Neural crest cell (in vitro differentiated cells): ENCODE data around the gene OR2H1. TPM values are rescaled to one million over a fixed set of nuclear protein-coding genes. Genes with fewer than 3 reads are reported as not detected.

Experiments
- DNase-seq: peaks from one replicate; pipeline ENCODE4 v3.0.0; 2021; ENCODE audit warnings: low read depth, mixed read lengths, low spot score
- H3K27ac Mint-ChIP-seq: one replicate; pipeline ENCODE4 v1.8.0; 2021; ENCODE audit warnings: mild to moderate bottlenecking, mixed read lengths; ENCODE audit not compliant: unreplicated experiment
- H3K27me3 Mint-ChIP-seq: 2 replicates; pipeline ENCODE4 v1.8.0; 2021; ENCODE audit warnings: low read depth, mild to moderate bottlenecking, mixed read lengths
- H3K36me3 Mint-ChIP-seq: 2 replicates; pipeline ENCODE4 v1.8.0; 2021; ENCODE audit warnings: low read depth, mild to moderate bottlenecking, mixed read lengths
- H3K4me1 Mint-ChIP-seq: 2 replicates; pipeline ENCODE4 v1.8.0; 2021; ENCODE audit warnings: mixed read lengths
- H3K4me3 Mint-ChIP-seq: one replicate; pipeline ENCODE4 v1.8.0; 2021; ENCODE audit warnings: mild to moderate bottlenecking, mixed read lengths
- H3K9me3 Mint-ChIP-seq: 2 replicates; pipeline ENCODE4 v1.8.0; 2021; ENCODE audit warnings: mixed read lengths
- CTCF ChIP-seq: fragments of 200-600 bp; sonication (generic); conservative IDR thresholded peaks from 2 replicates; pipeline ENCODE4 v1.5.0; 2021; ENCODE audit warnings: antibody characterized with exemption, mild to moderate bottlenecking
- total RNA-seq: library from RNA; stranded (reverse); gene quantifications from 2 replicates; pipeline ENCODE4 v1.2.1, GENCODE V29; 2021

OR2H1 gene
- total RNA-seq, 1 donor from 2014 or later, result not detected

GRCh38 chr6:29489286-29489685 lies 32.3 kb downstream of the OR2H1 start:
- Mint-ChIP-seq H3K27ac (no peak overlapping the region), H3K36me3 (no peaks in the 10 kb centered on the region)
- no peak for DNase-seq

GRCh38 chr6:29490055-29490454 lies 33.1 kb downstream of the OR2H1 start:
- DNase-seq, result no peak
- H3K27me3 Mint-ChIP-seq, result peaks cover 4% of the 10 kb centered on the region
- no peak for TF ChIP-seq CTCF
- H3K36me3 Mint-ChIP-seq, result no peaks in the 10 kb centered on the region
- peaks cover 3% of the 10 kb centered on the region for H3K9me3 Mint-ChIP-seq
- no peak overlapping the region for H3K4me3 Mint-ChIP-seq
- no peaks in the 10 kb centered on the region for H3K4me1 Mint-ChIP-seq
- H3K27ac Mint-ChIP-seq, result no peak overlapping the region

More at GRCh38 chr6:29489286-29489685, 32.3 kb downstream of the OR2H1 start:
- no peak overlapping the region for H3K4me3 Mint-ChIP-seq
- H3K27me3 Mint-ChIP-seq, result no peaks in the 10 kb centered on the region
- TF ChIP-seq CTCF, result no peak
- no peaks in the 10 kb centered on the region for H3K4me1 Mint-ChIP-seq
- H3K9me3 Mint-ChIP-seq, result peaks cover 3% of the 10 kb centered on the region

GRCh38 chr6:29490552-29490951 lies 33.6 kb downstream of the OR2H1 start:
- H3K4me3 Mint-ChIP-seq, result no peak overlapping the region
- peaks cover 4% of the 10 kb centered on the region for H3K27me3 Mint-ChIP-seq
- no peak for TF ChIP-seq CTCF
- no peaks in the 10 kb centered on the region for H3K36me3 Mint-ChIP-seq
- H3K27ac Mint-ChIP-seq, result no peak overlapping the region
- H3K4me1 Mint-ChIP-seq, result no peaks in the 10 kb centered on the region
- peaks cover 3% of the 10 kb centered on the region for H3K9me3 Mint-ChIP-seq
- DNase-seq, result no peak

GRCh38 chr6:29491574-29491973 lies 34.6 kb downstream of the OR2H1 start:
- Mint-ChIP-seq H3K27me3 (peaks cover 7% of the 10 kb centered on the region), H3K9me3 (peaks cover 3% of the 10 kb centered on the region), H3K4me3 (no peak overlapping the region), H3K4me1 (no peaks in the 10 kb centered on the region), H3K27ac (no peak overlapping the region), H3K36me3 (no peaks in the 10 kb centered on the region)
- DNase-seq, result no peak
- no peak for TF ChIP-seq CTCF

GRCh38 chr6:29493261-29493660 lies 36.3 kb downstream of the OR2H1 start:
- Mint-ChIP-seq H3K9me3 (peaks cover 7% of the 10 kb centered on the region), H3K36me3 (no peaks in the 10 kb centered on the region), H3K27ac (no peak overlapping the region), H3K27me3 (peaks cover 7% of the 10 kb centered on the region), H3K4me3 (no peak overlapping the region), H3K4me1 (no peaks in the 10 kb centered on the region)
- no peak for TF ChIP-seq CTCF
- no peak for DNase-seq

GRCh38 chr6:29494131-29494530 lies 37.2 kb downstream of the OR2H1 start:
- Mint-ChIP-seq H3K9me3 (peaks cover 7% of the 10 kb centered on the region), H3K4me3 (no peak overlapping the region)
- no peak for TF ChIP-seq CTCF

More at GRCh38 chr6:29494131-29494530, 37.2 kb downstream of the OR2H1 start:
- Mint-ChIP-seq H3K27me3 (peaks cover 7% of the 10 kb centered on the region), H3K27ac (no peak overlapping the region), H3K4me1 (no peaks in the 10 kb centered on the region), H3K36me3 (no peaks in the 10 kb centered on the region)
- no peak for DNase-seq
